Activated CD8-positive, alpha-beta memory T cell treated with anti-CD3 and anti-CD28 coated beads, Interleukin-2, amount 50 U/mL, for 1 hour (primary cell): ENCODE measurements around the gene FKBP2.

Experiments used
- DNase-seq: peaks from one replicate; pipeline ENCODE4 v3.0.0-alpha.2; 2020; ENCODE audit errors: extremely low read depth

Gene FKBP2

GRCh38 chr11:64219354-64219684, 21.6 kb upstream of the FKBP2 start:
- DNase-seq: no peak

DNA sequence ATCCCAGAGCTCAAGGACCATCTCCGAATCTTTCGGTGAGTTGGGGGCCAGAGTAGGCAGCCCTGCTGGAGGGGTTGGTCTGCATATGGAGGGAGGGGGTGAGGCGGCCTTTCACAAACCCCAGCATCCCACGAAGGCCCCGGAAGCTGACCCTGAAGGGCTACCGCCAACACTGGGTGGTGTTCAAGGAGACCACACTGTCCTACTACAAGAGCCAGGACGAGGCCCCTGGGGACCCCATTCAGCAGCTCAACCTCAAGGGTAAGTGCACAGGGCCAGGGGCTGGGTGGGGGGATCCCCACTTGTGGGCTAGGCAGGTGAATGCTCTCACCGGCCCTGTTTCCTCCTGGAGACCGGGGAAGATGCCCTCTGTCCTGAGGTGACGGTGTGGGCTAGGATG, 21.1 kb upstream of the FKBP2 start:
- no peak for DNase-seq

DNA sequence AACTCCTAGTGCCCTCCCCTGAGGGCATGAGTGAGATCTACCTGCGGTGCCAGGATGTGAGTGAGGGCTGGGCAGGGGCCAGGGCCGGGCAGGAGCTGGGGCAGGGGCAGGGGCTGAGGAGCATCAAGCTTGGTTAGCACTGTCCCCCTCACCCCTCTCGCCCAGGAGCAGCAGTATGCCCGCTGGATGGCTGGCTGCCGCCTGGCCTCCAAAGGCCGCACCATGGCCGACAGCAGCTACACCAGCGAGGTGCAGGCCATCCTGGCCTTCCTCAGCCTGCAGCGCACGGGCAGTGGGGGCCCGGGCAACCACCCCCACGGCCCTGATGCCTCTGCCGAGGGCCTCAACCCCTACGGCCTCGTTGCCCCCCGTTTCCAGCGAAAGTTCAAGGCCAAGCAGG, 20.6 kb upstream of the FKBP2 start:
- DNase-seq: no peak

GRCh38 chr11:64220798-64221197, 20.1 kb upstream of the FKBP2 start:
- no peak for DNase-seq

DNA sequence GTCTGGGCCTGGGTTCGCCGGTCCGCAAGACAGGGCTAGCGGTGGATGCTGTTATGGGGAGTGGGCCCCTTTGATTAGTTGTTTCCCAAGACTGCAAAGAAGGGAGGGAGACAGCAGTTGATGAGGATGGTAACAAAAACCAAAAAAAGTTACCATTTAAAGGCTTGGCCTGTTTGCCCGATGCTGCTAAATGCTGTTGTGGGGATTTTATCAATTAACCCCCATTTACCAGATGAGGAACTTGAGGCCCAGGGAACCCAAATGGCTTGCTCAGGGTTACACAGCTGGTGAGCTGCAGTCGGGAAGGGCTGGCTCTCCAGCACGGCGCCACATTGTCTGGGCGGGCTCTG, 18.3 kb upstream of the FKBP2 start:
- no peak for DNase-seq

DNA sequence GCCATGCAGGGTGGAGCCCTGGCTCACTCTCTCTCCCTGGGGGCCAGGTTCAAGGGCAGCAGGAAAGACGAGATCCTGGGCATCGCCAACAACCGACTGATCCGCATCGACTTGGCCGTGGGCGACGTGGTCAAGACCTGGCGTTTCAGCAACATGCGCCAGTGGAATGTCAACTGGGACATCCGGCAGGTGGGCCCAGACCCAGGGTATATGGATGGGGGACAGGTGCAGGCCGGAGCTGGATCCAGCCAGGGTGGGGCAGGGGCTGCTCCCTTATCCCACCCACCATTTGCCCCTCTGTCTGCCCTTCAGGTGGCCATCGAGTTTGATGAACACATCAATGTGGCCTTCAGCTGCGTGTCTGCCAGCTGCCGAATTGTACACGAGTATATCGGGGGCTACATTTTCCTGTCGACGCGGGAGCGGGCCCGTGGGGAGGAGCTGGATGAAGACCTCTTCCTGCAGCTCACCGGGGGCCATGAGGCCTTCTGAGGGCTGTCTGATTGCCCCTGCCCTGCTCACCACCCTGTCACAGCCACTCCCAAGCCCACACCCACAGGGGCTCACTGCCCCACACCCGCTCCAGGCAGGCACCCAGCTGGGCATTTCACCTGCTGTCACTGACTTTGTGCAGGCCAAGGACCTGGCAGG, 17.8 kb upstream of the FKBP2 start:
- no peak for DNase-seq

- no peak for DNase-seq
These were observed 16.6 kb upstream of the FKBP2 start for GRCh38 chr11:64224151-64224890.

DNA sequence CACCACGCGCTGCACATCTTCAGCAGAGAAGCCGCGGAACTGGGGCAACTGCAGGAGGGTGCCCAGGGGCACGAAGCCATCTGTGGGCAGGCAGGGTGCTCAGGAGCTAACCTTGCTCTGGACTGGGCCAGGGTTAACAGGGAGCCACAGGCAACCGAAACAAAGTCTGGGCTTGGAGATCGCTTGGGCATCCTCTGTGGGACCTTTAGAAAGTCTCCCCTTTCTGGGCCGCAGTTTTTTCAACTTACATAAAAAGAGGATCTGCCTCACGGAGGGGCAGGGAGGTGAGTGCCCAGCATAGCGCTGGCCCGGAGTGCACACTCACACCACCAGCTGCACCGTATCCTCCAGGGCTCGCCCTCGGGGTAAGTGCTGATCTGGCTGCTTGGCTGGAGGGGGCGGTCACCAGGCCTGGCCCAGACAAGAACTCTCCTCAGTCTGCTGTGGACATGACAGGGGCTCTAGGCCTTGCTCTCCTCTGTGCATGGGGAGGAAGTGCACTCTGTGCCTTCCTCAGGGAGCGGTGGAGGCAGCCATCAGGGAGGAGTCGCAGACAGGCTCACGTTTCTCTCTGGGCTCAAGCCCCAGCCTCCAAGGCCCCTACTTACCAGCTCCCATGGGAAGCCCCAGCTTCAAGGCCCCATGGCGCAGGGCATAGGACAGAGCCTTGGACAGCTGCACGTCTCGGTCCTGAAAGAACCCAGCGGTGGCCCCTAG, 15.8 kb upstream of the FKBP2 start:
- no peak for DNase-seq

- DNase-seq: peak; percentile 65
These were observed 15.0 kb upstream of the FKBP2 start, which contains the start of the genes NUDT22 and TRPT1 for GRCh38 chr11:64225608-64226506. NUDT22 (plus strand) TSS chr11:64226274; CDS start chr11:64226653, 379 bp downstream. TRPT1 (minus strand) TSS chr11:64226186; CDS start chr11:64225860, 326 bp downstream.

DNA sequence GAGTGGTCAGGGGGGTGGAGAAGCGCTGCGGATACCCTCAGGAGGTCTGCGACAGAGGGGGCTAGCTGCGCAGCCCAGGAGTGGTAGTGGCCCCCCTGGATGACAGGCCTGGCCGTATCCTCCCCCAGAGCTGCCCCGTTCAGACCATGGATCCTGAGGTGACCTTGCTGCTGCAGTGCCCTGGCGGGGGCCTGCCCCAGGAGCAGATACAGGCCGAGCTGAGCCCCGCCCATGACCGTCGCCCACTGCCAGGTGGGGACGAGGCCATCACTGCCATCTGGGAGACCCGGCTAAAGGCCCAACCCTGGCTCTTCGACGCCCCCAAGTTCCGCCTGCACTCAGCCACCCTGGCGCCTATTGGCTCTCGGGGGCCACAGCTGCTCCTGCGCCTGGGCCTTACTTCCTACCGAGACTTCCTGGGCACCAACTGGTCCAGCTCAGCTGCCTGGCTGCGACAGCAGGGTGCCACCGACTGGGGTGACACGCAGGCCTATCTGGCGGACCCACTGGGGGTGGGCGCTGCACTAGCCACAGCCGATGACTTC, 14.3 kb upstream of the FKBP2 start:
- no peak for DNase-seq

GRCh38 chr11:64227405-64227956, 13.4 kb upstream of the FKBP2 start:
- DNase-seq: no peak

DNA sequence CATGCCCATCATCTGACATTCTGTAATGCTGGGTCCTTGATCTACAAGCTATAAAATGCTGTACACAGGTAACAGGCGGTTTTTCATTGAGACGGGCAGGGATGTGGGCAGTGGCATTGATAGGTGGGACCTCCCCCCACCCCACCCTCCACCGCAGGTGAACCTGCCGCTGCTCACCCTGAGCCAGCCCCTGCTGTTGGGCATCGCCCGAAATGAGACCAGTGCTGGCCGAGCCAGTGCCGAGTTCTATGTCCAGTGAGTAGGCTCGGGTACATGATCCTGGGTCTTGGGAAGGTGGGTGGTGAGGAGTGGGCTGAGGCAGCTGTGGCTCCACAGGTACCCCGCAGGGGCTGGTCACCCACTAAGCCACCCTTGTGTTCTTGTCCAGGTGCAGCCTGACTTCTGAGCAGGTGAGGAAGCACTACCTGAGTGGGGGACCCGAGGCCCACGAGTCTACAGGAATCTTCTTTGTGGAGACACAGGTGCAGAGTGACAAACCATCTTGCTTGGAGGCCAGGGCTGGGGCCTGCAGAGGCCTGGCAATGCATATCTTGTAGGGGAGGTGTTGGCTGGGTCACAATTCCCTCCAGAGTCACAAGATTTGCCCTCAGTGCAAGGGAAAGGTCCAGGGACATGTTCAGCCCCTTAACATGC, 11.7 kb upstream of the FKBP2 start:
- no peak for DNase-seq

- DNase-seq: no peak
These were observed 11.1 kb upstream of the FKBP2 start for GRCh38 chr11:64229744-64230170.

GRCh38 chr11:64230171-64230984, 10.5 kb upstream of the FKBP2 start, which contains the start of gene DNAJC4:
DNAJC4 (plus strand) TSS chr11:64230548; CDS start chr11:64230855, 307 bp downstream.
- peak; percentile 78 for DNase-seq

DNA sequence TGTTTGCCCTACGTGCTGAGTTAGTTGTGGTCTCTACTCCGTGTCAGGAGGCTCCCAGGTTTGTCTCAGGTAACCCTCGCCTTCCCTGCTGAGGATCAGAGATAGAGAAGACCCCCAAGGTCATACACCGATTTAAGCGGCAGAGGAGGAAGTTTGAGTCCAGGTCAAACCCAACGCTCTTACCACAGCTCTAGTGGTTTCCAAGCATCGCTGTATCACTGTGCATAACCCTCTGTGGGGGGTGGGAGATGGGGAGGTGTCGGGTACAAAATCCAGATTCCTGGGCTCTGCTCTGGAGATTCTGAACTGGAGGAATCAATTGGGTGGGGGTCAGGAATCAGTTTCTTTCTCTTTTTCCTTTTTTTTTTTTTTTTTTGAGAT, 9.9 kb upstream of the FKBP2 start:
- DNase-seq: no peak

DNA sequence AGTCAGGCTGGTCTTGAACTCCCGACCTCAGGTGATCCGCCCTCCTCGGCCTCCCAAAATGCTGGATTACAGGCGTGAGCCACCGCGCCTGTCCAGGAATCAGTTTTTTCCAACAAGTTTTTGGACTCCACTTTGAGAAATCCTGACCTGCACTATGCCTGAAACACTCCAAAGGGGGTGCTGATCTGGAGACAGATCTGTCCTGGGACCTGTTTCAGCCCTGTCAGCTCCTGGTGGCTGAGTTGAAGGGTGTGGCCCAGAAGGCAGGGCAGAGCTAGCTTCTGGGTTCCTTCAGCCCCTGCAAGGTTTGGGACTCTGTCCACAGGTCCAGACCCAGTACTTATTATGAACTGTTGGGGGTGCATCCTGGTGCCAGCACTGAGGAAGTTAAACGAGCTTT, 9.3 kb upstream of the FKBP2 start:
- DNase-seq: no peak

DNA sequence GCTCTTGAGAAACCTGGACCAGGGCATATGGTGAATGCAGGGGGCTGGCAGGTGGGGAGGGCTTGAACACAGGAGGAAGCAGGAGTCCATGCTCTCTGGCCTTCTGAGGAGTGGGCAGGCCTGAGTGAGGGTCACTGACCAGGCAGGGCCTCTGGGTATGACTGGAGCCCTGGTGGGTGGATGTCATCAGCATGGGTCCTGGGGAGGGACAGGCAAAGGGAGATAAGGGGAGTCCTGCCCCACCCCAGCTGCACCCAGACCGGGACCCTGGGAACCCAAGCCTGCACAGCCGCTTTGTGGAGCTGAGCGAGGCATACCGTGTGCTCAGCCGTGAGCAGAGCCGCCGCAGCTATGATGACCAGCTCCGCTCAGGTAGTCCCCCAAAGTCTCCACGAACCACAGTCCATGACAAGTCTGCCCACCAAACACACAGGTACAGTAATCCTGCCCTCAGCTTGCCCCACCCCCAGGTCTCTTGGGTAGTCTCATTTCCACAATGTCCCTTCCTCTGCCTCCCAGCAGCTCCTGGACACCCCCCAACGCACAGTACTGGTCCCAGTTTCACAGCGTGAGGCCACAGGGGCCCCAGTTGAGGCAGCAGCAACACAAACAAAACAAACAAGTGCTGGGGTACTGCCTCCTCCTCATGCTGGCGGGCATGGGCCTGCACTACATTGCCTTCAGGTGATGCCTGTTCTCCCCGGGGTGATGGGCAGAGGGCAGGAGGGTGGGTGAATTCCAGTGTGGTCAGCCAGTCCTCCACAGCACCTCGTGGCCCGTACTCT, 8.5 kb upstream of the FKBP2 start:
- no peak for DNase-seq

DNA sequence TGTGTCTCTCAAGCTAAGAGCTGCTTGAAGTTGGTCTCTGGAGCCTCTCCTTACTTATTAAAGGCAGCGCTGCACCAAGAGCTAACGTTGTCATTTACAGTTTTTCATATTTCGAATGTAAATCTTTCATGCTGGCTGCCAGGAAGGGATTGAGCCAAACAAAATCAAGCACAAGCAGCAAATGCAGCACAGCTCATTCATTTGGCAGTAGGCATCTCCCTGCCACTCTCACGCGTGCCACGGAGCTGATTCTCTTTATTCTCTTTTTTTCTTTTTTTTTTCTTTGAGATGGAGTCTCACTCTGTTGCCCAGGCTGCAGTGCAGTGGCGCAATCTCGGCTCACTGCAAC, 8.0 kb upstream of the FKBP2 start:
- no peak for DNase-seq

DNA sequence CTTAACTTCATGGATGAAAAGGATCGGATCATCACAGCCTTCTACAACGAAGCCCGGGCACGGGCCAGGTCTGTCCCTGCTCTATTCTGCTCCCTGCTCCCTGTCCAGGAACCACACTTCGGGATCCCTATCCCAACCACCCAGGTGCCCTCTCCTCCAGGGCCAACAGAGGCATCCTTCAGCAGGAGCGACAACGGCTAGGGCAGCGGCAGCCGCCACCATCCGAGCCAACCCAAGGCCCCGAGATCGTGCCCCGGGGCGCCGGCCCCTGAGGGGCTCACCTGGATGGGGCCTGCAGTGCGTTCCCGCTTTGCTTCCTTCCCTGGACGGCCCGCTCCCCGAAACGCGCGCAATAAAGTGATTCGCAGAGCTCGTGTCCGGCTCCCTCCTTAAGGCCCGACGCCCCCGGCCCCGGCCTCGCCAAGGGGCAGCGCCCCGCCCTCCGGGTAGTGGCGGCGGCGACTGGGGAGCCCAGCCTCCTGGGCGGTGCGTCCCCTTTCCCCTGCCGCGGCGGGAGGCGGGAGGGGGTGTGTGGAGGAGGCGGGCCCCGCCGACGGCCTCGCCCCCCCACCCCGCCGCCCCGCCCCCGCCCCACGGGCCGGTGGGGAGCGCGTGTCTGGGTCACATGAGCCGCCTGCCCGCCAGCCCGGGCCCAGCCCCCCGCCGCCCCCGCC, 6.8 kb upstream of the FKBP2 start, which contains the start of gene VEGFB:
VEGFB (plus strand) TSS at position 672 of the 674 bp plus-strand sequence. CDS start 250 bp downstream, outside the sequence.
- DNase-seq: no peak
